Measurements from ENCODE around the gene TOX4. TPM values are rescaled to one million over a fixed set of nuclear protein-coding genes. Genes with fewer than 3 reads are reported as not detected.
A peak's percentile ranks its signal among the peaks of the same experiment; 100 is the strongest.

The TOX4 gene
- total and polyA plus RNA-seq, 7 experiments from 2014 or later = 70.5 to 116 (median 86.5) TPM

- CTCF ChIA-PET = no interaction called here
- POLR2A ChIA-PET = no interaction called here
- intact Hi-C loops (cut with micrococcal nuclease) = no loop called here
- peaks cover 0 to 3% (median 0%) of the 10 kb centered on the region in 11 donors for H3K9me3 Mint-ChIP-seq
- H3K4me3 Mint-ChIP-seq = no peak overlapping the region
- no peaks in the 10 kb centered on the region for H3K36me3 ChIP-seq (ENCODE audit: control insufficient read depth in 2 of 3, insufficient read depth in 3 of 3, low read length in 3 of 3)
- no peak for DNase-seq
- peaks cover 0 to 21% (median 0%) of the 10 kb centered on the region in 5 donors for H3K27me3 Mint-ChIP-seq
- no peak overlapping the region for H3K4me3 ChIP-seq (ENCODE audit: low read length)
- H3K27me3 ChIP-seq (ENCODE audit: control insufficient read depth in 2 of 2, insufficient read depth in 2 of 2, low read length in 2 of 2) = no peaks in the 10 kb centered on the region
- peaks cover 0 to 6% (median 0%) of the 10 kb centered on the region in 7 donors for H3K4me1 Mint-ChIP-seq
- no peaks in the 10 kb centered on the region for H3K9me3 ChIP-seq (ENCODE audit: control insufficient read depth in 2 of 3, low read length in 3 of 3)
- no peaks in the 10 kb centered on the region for H3K4me1 ChIP-seq (ENCODE audit: control insufficient read depth in 2 of 2, insufficient read depth in 2 of 2, low read length in 2 of 2)
- H3K27ac ChIP-seq (ENCODE audit: low read depth, low read length) = no peak overlapping the region
- no peak overlapping the region for H3K27ac Mint-ChIP-seq
- no peak for ATAC-seq
- H3K36me3 Mint-ChIP-seq = peaks cover 0 to 4% (median 0%) of the 10 kb centered on the region in 5 donors
Measured at GRCh38 chr14:21518725-21519124, 41.7 kb downstream of the TOX4 start.

DNA sequence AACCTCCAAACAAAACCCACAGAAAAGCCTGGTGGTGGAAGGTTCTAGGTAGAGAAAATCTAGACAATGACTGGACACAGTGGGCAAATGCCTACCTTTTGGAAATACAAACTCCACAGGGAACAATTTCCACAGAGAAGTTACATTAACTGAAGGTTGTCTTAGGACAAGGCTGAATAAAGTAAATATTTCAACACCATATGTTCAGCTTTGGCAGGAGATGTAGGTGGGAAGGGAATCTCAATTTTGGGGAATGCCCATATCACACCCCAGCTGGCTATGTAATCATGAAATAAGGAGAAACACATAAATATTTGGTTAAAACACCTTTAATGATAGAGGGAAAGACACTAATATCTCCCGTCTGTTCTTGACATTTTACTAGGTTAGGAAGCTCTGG, 43.8 kb downstream of the TOX4 start:
- DNase-seq = no peak

GRCh38 chr14:21521501-21521900, 44.5 kb downstream of the TOX4 start:
- Mint-ChIP-seq H3K27ac (peak overlapping the region in 2 of 9 donors; percentile 12 to 46), H3K9me3 (peaks cover 0 to 4% (median 0%) of the 10 kb centered on the region in 11 donors), H3K4me1 (peaks cover 3 to 17% (median 10%) of the 10 kb centered on the region in 7 donors), H3K36me3 (peaks cover 0 to 4% (median 0%) of the 10 kb centered on the region in 5 donors), H3K27me3 (peaks cover 0 to 19% (median 0%) of the 10 kb centered on the region in 5 donors), H3K4me3 (no peak overlapping the region)
- DNase-seq (no peak), ATAC-seq (no peak)
- Histone ChIP-seq H3K27ac (ENCODE audit: low read depth, low read length) (no peak overlapping the region), H3K4me3 (ENCODE audit: low read length) (no peak overlapping the region), H3K9me3 (ENCODE audit: control insufficient read depth in 2 of 3, low read length in 3 of 3) (no peaks in the 10 kb centered on the region), H3K4me1 (ENCODE audit: control insufficient read depth in 2 of 2, insufficient read depth in 2 of 2, low read length in 2 of 2) (peaks cover under 1% of the 10 kb centered on the region in 2 donors), H3K27me3 (ENCODE audit: control insufficient read depth in 2 of 2, insufficient read depth in 2 of 2, low read length in 2 of 2) (no peaks in the 10 kb centered on the region), H3K36me3 (ENCODE audit: control insufficient read depth in 2 of 3, insufficient read depth in 3 of 3, low read length in 3 of 3) (peaks cover 0 to 4% (median 0%) of the 10 kb centered on the region in 3 experiments)
- ChIA-PET CTCF (no interaction called here), POLR2A (no interaction called here)
- intact Hi-C loops (cut with micrococcal nuclease) = no loop called here

More for the DNA sequence above, 43.8 kb downstream of the TOX4 start:
- Histone ChIP-seq H3K27ac (ENCODE audit: low read depth, low read length) (no peak overlapping the region), H3K4me1 (ENCODE audit: control insufficient read depth in 2 of 2, insufficient read depth in 2 of 2, low read length in 2 of 2) (no peaks in the 10 kb centered on the region), H3K4me3 (ENCODE audit: low read length) (no peak overlapping the region), H3K36me3 (ENCODE audit: control insufficient read depth in 2 of 3, insufficient read depth in 3 of 3, low read length in 3 of 3) (no peaks in the 10 kb centered on the region), H3K27me3 (ENCODE audit: control insufficient read depth in 2 of 2, insufficient read depth in 2 of 2, low read length in 2 of 2) (no peaks in the 10 kb centered on the region), H3K9me3 (ENCODE audit: control insufficient read depth in 2 of 3, low read length in 3 of 3) (no peaks in the 10 kb centered on the region)
- Mint-ChIP-seq H3K9me3 (peaks cover 0 to 4% (median 0%) of the 10 kb centered on the region in 11 donors), H3K4me3 (no peak overlapping the region), H3K4me1 (peaks cover 3 to 14% (median 10%) of the 10 kb centered on the region in 7 donors), H3K36me3 (peaks cover 0 to 4% (median 0%) of the 10 kb centered on the region in 5 donors), H3K27ac (peak overlapping the region in 1 of 9 donors; percentile 12), H3K27me3 (peaks cover 0 to 23% (median 0%) of the 10 kb centered on the region in 5 donors)
- CTCF ChIA-PET = no interaction called here
- no peak for ATAC-seq
- intact Hi-C loops (cut with micrococcal nuclease) = no loop called here
- POLR2A ChIA-PET = interaction anchor here (1.9 kb wide), 1 partner anchor 10 kb away, joined by 5 read pairs; the partner anchor contains the start of gene METTL3

- CTCF ChIA-PET = interaction anchor here (1.5 kb wide), 1 partner anchor 25 kb away, joined by 6 read pairs; no protein-coding TSS in a partner anchor
- intact Hi-C loops (cut with micrococcal nuclease) = no loop called here
- no peak overlapping the region for H3K27ac ChIP-seq (ENCODE audit: low read depth, low read length)
- Mint-ChIP-seq H3K27ac (peak overlapping the region in 1 of 9 donors; percentile 12), H3K4me3 (no peak overlapping the region), H3K9me3 (peaks cover 0 to 4% (median 0%) of the 10 kb centered on the region in 11 donors), H3K4me1 (peaks cover 10 to 27% (median 19%) of the 10 kb centered on the region in 7 donors), H3K36me3 (peaks cover 0 to 4% (median 0%) of the 10 kb centered on the region in 5 donors), H3K27me3 (peaks cover 0 to 22% (median 0%) of the 10 kb centered on the region in 5 donors)
- no peaks in the 10 kb centered on the region for H3K9me3 ChIP-seq (ENCODE audit: control insufficient read depth in 2 of 3, low read length in 3 of 3)
- H3K36me3 ChIP-seq (ENCODE audit: control insufficient read depth in 2 of 3, insufficient read depth in 3 of 3, low read length in 3 of 3) = peaks cover 0 to 4% (median 0%) of the 10 kb centered on the region in 3 experiments
- no peak overlapping the region for H3K4me3 ChIP-seq (ENCODE audit: low read length)
- ATAC-seq (no peak), DNase-seq (no peak)
- POLR2A ChIA-PET = interaction anchor here (4.6 kb wide), 1 partner anchor 11 kb away, joined by 42 read pairs; the partner anchor contains the start of gene METTL3
- H3K27me3 ChIP-seq (ENCODE audit: control insufficient read depth in 2 of 2, insufficient read depth in 2 of 2, low read length in 2 of 2) = no peaks in the 10 kb centered on the region
- H3K4me1 ChIP-seq (ENCODE audit: control insufficient read depth in 2 of 2, insufficient read depth in 2 of 2, low read length in 2 of 2) = peaks cover 5 to 9% of the 10 kb centered on the region in 2 donors
Measured at GRCh38 chr14:21523203-21523602, 46.2 kb downstream of the TOX4 start.

GRCh38 chr14:21524575-21525490, 47.8 kb downstream of the TOX4 start:
- H3K27ac Mint-ChIP-seq = peak overlapping the region in 8 of 9 donors; percentile 53 to 92 (median 82)
- ChIA-PET POLR2A (interaction anchor here (2.4 to 4.6 kb wide), 2 partner anchors 13 to 48 kb away, joined by 15 to 42 read pairs; partner anchors contain the start of genes METTL3, RAB2B and TOX4), CTCF (interaction anchor here (0.6 to 0.7 kb wide), 2 partner anchors 28 to 69 kb away, joined by 3 to 8 read pairs; partner anchors contain the start of gene CHD8)
- H3K4me1 Mint-ChIP-seq = peaks cover 10 to 27% (median 21%) of the 10 kb centered on the region in 7 donors
- Histone ChIP-seq H3K9me3 (ENCODE audit: control insufficient read depth in 2 of 3, low read length in 3 of 3) (no peaks in the 10 kb centered on the region), H3K4me3 (ENCODE audit: low read length) (no peak overlapping the region), H3K4me1 (ENCODE audit: control insufficient read depth in 2 of 2, insufficient read depth in 2 of 2, low read length in 2 of 2) (peaks cover 5 to 9% of the 10 kb centered on the region in 2 donors), H3K36me3 (ENCODE audit: control insufficient read depth in 2 of 3, insufficient read depth in 3 of 3, low read length in 3 of 3) (peaks cover 0 to 4% (median 0%) of the 10 kb centered on the region in 3 experiments), H3K27me3 (ENCODE audit: control insufficient read depth in 2 of 2, insufficient read depth in 2 of 2, low read length in 2 of 2) (no peaks in the 10 kb centered on the region), H3K27ac (ENCODE audit: low read depth, low read length) (peak overlapping the region; percentile 75)
- intact Hi-C loops (cut with micrococcal nuclease) = loop anchor here in 1 of 2 donors (5.0 kb wide), 1 partner anchor 48 kb away; the partner anchor contains the start of genes RAB2B and TOX4
- H3K4me3 Mint-ChIP-seq = peak overlapping the region; percentile 65 to 91 (median 88)
- no peaks in the 10 kb centered on the region for H3K36me3 Mint-ChIP-seq
- DNase-seq (no peak), ATAC-seq (no peak)
- H3K9me3 Mint-ChIP-seq = peaks cover 0 to 1% (median 0%) of the 10 kb centered on the region in 11 donors
- peaks cover 0 to 16% (median 0%) of the 10 kb centered on the region in 5 donors for H3K27me3 Mint-ChIP-seq

GRCh38 chr14:21525571-21525961, 48.6 kb downstream of the TOX4 start:
- peaks cover 10 to 27% (median 21%) of the 10 kb centered on the region in 7 donors for H3K4me1 Mint-ChIP-seq
- peaks cover 5 to 9% of the 10 kb centered on the region in 2 donors for H3K4me1 ChIP-seq (ENCODE audit: control insufficient read depth in 2 of 2, insufficient read depth in 2 of 2, low read length in 2 of 2)
- peaks cover 0 to 1% (median 0%) of the 10 kb centered on the region in 11 donors for H3K9me3 Mint-ChIP-seq
- H3K4me3 Mint-ChIP-seq = peak overlapping the region; percentile 65 to 91 (median 88)
- H3K4me3 ChIP-seq (ENCODE audit: low read length) = peak overlapping the region; percentile 67
- ATAC-seq (no peak), DNase-seq (no peak)
- H3K36me3 Mint-ChIP-seq = no peaks in the 10 kb centered on the region
- H3K27me3 Mint-ChIP-seq = peaks cover 0 to 16% (median 0%) of the 10 kb centered on the region in 5 donors
- H3K27ac ChIP-seq (ENCODE audit: low read depth, low read length) = peak overlapping the region; percentile 75
- H3K27me3 ChIP-seq (ENCODE audit: control insufficient read depth in 2 of 2, insufficient read depth in 2 of 2, low read length in 2 of 2) = no peaks in the 10 kb centered on the region
- ChIA-PET POLR2A (interaction anchor here (0.5 to 4.6 kb wide), 7 partner anchors 10 to 1241 kb away, joined by 3 to 42 read pairs (median 6); partner anchors contain the start of genes METTL3, OXA1L, RAB2B and TOX4), CTCF (interaction anchor here (0.7 to 2.0 kb wide), 3 partner anchors 14 to 1570 kb away, joined by 3 to 6 read pairs (median 3); partner anchors contain the start of genes ACIN1, C14orf119, CHD8 and METTL3)
- no peaks in the 10 kb centered on the region for H3K9me3 ChIP-seq (ENCODE audit: control insufficient read depth in 2 of 3, low read length in 3 of 3)
- intact Hi-C loops (cut with micrococcal nuclease) = loop anchor here in 1 of 2 donors (5.0 kb wide), 1 partner anchor 48 kb away; the partner anchor contains the start of genes RAB2B and TOX4
- H3K36me3 ChIP-seq (ENCODE audit: control insufficient read depth in 2 of 3, insufficient read depth in 3 of 3, low read length in 3 of 3) = peaks cover 0 to 4% (median 0%) of the 10 kb centered on the region in 3 experiments
- H3K27ac Mint-ChIP-seq = peak overlapping the region; percentile 29 to 85 (median 71)

Data from naive thymus-derived CD4-positive, alpha-beta T cell (primary cell).